ENCODE data around the gene KLF1.
"Not testable (repeated sequence)": the region's sequence is repeated elsewhere in the genome, so short reads cannot be mapped to it uniquely, and the experiment has no call there.

The KLF1 gene

GRCh38 chr19:12930002-12930645, 43.1 kb upstream of the KLF1 start:
- WGBS (ENCODE audit: extremely low coverage, insufficient coverage, low lambda C conversion rate): no CpG with 5 or more reads among the region's 19 CpGs
- Histone ChIP-seq H2BK120ac (ENCODE audit: low read depth, low read length) (no peak overlapping the region), H3K56ac (ENCODE audit: low read length) (no peak overlapping the region), H3K23ac (ENCODE audit: low read length) (no peak overlapping the region), H4K8ac (ENCODE audit: low read depth, low read length) (no peak overlapping the region), H2BK5ac (ENCODE audit: low read length) (no peak overlapping the region), H3K4me2 (ENCODE audit: low read length) (no peak overlapping the region), H3K4me1 (ENCODE audit: control insufficient read depth, low read depth, low read length) (peaks cover 2% of the 10 kb centered on the region), H3K9ac (ENCODE audit: low read length) (no peak overlapping the region), H3K27ac (ENCODE audit: low read depth, low read length) (no peak overlapping the region), H3K27me3 (ENCODE audit: insufficient read depth, low read length, poor library complexity) (no peaks in the 10 kb centered on the region), H3K79me2 (ENCODE audit: control insufficient read depth, insufficient read depth, low read length) (peaks cover 16% of the 10 kb centered on the region), H3K79me1 (ENCODE audit: low read length) (peaks cover 11% of the 10 kb centered on the region), H3K18ac (ENCODE audit: low read length) (no peak overlapping the region), H4K5ac (ENCODE audit: low read length) (no peak overlapping the region), H2AK5ac (ENCODE audit: low read length) (no peak overlapping the region), H3K4ac (ENCODE audit: low read depth, low read length) (no peak overlapping the region), H2BK15ac (replicated peaks; ENCODE audit: low read depth) (no peak overlapping the region), H3K4me3 (ENCODE audit: low read length) (no peak overlapping the region), H3K36me3 (ENCODE audit: control insufficient read depth, insufficient read depth, low read length) (peaks cover 10% of the 10 kb centered on the region)
- DNase-seq: no peak

- no peaks in the 10 kb centered on the region for H3K27me3 ChIP-seq (ENCODE audit: insufficient read depth, low read length, poor library complexity)
- H3K4ac ChIP-seq (ENCODE audit: low read depth, low read length): no peak overlapping the region
- no peak overlapping the region for H2BK5ac ChIP-seq (ENCODE audit: low read length)
- H3K4me1 ChIP-seq (ENCODE audit: control insufficient read depth, low read depth, low read length): no peaks in the 10 kb centered on the region
- peaks cover 18% of the 10 kb centered on the region for H3K36me3 ChIP-seq (ENCODE audit: control insufficient read depth, insufficient read depth, low read length)
- H3K18ac ChIP-seq (ENCODE audit: low read length): no peak overlapping the region
- H3K56ac ChIP-seq (ENCODE audit: low read length): no peak overlapping the region
- H3K27ac ChIP-seq (ENCODE audit: low read depth, low read length): no peak overlapping the region
- no peaks in the 10 kb centered on the region for H3K79me1 ChIP-seq (ENCODE audit: low read length)
- WGBS (ENCODE audit: extremely low coverage, insufficient coverage, low lambda C conversion rate): no CpG with 5 or more reads among the region's 29 CpGs
- no peak overlapping the region for H3K9ac ChIP-seq (ENCODE audit: low read length)
- no peak overlapping the region for H2AK5ac ChIP-seq (ENCODE audit: low read length)
- H3K4me3 ChIP-seq (ENCODE audit: low read length): no peak overlapping the region
- no peak overlapping the region for H2BK15ac ChIP-seq (replicated peaks; ENCODE audit: low read depth)
- no peak overlapping the region for H2BK120ac ChIP-seq (ENCODE audit: low read depth, low read length)
- H3K79me2 ChIP-seq (ENCODE audit: control insufficient read depth, insufficient read depth, low read length): no peaks in the 10 kb centered on the region
- no peak overlapping the region for H4K8ac ChIP-seq (ENCODE audit: low read depth, low read length)
- no peak overlapping the region for H3K23ac ChIP-seq (ENCODE audit: low read length)
- no peak overlapping the region for H4K5ac ChIP-seq (ENCODE audit: low read length)
- no peak for DNase-seq
- H3K4me2 ChIP-seq (ENCODE audit: low read length): no peak overlapping the region
Measured at GRCh38 chr19:12924621-12925310, 37.8 kb upstream of the KLF1 start.

- no peak overlapping the region for H3K4ac ChIP-seq (ENCODE audit: low read depth, low read length)
- no peak overlapping the region for H3K27ac ChIP-seq (ENCODE audit: low read depth, low read length)
- no peak overlapping the region for H2BK15ac ChIP-seq (replicated peaks; ENCODE audit: low read depth)
- H3K4me1 ChIP-seq (ENCODE audit: control insufficient read depth, low read depth, low read length): no peaks in the 10 kb centered on the region
- H3K27me3 ChIP-seq (ENCODE audit: insufficient read depth, low read length, poor library complexity): no peaks in the 10 kb centered on the region
- H3K79me1 ChIP-seq (ENCODE audit: low read length): no peaks in the 10 kb centered on the region
- H3K36me3 ChIP-seq (ENCODE audit: control insufficient read depth, insufficient read depth, low read length): peaks cover 13% of the 10 kb centered on the region
- no peak overlapping the region for H3K56ac ChIP-seq (ENCODE audit: low read length)
- H4K5ac ChIP-seq (ENCODE audit: low read length): no peak overlapping the region
- no peak overlapping the region for H3K4me3 ChIP-seq (ENCODE audit: low read length)
- no peak overlapping the region for H3K23ac ChIP-seq (ENCODE audit: low read length)
- no peak overlapping the region for H2BK120ac ChIP-seq (ENCODE audit: low read depth, low read length)
- WGBS (ENCODE audit: extremely low coverage, insufficient coverage, low lambda C conversion rate): no CpG with 5 or more reads among the region's 4 CpGs
- no peak overlapping the region for H2BK5ac ChIP-seq (ENCODE audit: low read length)
- H3K9ac ChIP-seq (ENCODE audit: low read length): no peak overlapping the region
- no peak for DNase-seq
- no peak overlapping the region for H2AK5ac ChIP-seq (ENCODE audit: low read length)
- no peak overlapping the region for H3K18ac ChIP-seq (ENCODE audit: low read length)
- no peak overlapping the region for H4K8ac ChIP-seq (ENCODE audit: low read depth, low read length)
- H3K4me2 ChIP-seq (ENCODE audit: low read length): no peak overlapping the region
- no peaks in the 10 kb centered on the region for H3K79me2 ChIP-seq (ENCODE audit: control insufficient read depth, insufficient read depth, low read length)
Measured at GRCh38 chr19:12922959-12923358, 36.0 kb upstream of the KLF1 start.

- no peak overlapping the region for H3K18ac ChIP-seq (ENCODE audit: low read length)
- H4K5ac ChIP-seq (ENCODE audit: low read length): no peak overlapping the region
- H3K4me1 ChIP-seq (ENCODE audit: control insufficient read depth, low read depth, low read length): no peaks in the 10 kb centered on the region
- no peak overlapping the region for H2BK5ac ChIP-seq (ENCODE audit: low read length)
- H3K27me3 ChIP-seq (ENCODE audit: insufficient read depth, low read length, poor library complexity): no peaks in the 10 kb centered on the region
- H3K4me2 ChIP-seq (ENCODE audit: low read length): no peak overlapping the region
- no CpG with 5 or more reads among the region's 3 CpGs for WGBS (ENCODE audit: extremely low coverage, insufficient coverage, low lambda C conversion rate)
- H4K8ac ChIP-seq (ENCODE audit: low read depth, low read length): no peak overlapping the region
- no peaks in the 10 kb centered on the region for H3K79me2 ChIP-seq (ENCODE audit: control insufficient read depth, insufficient read depth, low read length)
- no peak overlapping the region for H2AK5ac ChIP-seq (ENCODE audit: low read length)
- no peak overlapping the region for H2BK15ac ChIP-seq (replicated peaks; ENCODE audit: low read depth)
- peaks cover 8% of the 10 kb centered on the region for H3K36me3 ChIP-seq (ENCODE audit: control insufficient read depth, insufficient read depth, low read length)
- no peak overlapping the region for H3K4ac ChIP-seq (ENCODE audit: low read depth, low read length)
- H3K4me3 ChIP-seq (ENCODE audit: low read length): no peak overlapping the region
- no peak overlapping the region for H3K56ac ChIP-seq (ENCODE audit: low read length)
- H3K23ac ChIP-seq (ENCODE audit: low read length): no peak overlapping the region
- no peak overlapping the region for H2BK120ac ChIP-seq (ENCODE audit: low read depth, low read length)
- H3K27ac ChIP-seq (ENCODE audit: low read depth, low read length): no peak overlapping the region
- no peak for DNase-seq
- H3K79me1 ChIP-seq (ENCODE audit: low read length): no peaks in the 10 kb centered on the region
- no peak overlapping the region for H3K9ac ChIP-seq (ENCODE audit: low read length)
Measured at GRCh38 chr19:12921047-12921446, 34.0 kb upstream of the KLF1 start.

GRCh38 chr19:12918253-12918652, 31.3 kb upstream of the KLF1 start:
- Histone ChIP-seq H3K4me1 (ENCODE audit: control insufficient read depth, low read depth, low read length) (peaks cover 6% of the 10 kb centered on the region), H3K79me2 (ENCODE audit: control insufficient read depth, insufficient read depth, low read length) (no peaks in the 10 kb centered on the region), H3K56ac (ENCODE audit: low read length) (no peak overlapping the region), H4K8ac (ENCODE audit: low read depth, low read length) (no peak overlapping the region), H2BK15ac (replicated peaks; ENCODE audit: low read depth) (no peak overlapping the region), H3K9ac (ENCODE audit: low read length) (no peak overlapping the region), H3K4me3 (ENCODE audit: low read length) (no peak overlapping the region), H2AK5ac (ENCODE audit: low read length) (no peak overlapping the region), H3K4ac (ENCODE audit: low read depth, low read length) (no peak overlapping the region), H3K36me3 (ENCODE audit: control insufficient read depth, insufficient read depth, low read length) (peaks cover 5% of the 10 kb centered on the region), H3K23ac (ENCODE audit: low read length) (no peak overlapping the region), H2BK5ac (ENCODE audit: low read length) (no peak overlapping the region), H3K4me2 (ENCODE audit: low read length) (no peak overlapping the region), H4K5ac (ENCODE audit: low read length) (no peak overlapping the region), H3K27ac (ENCODE audit: low read depth, low read length) (no peak overlapping the region), H3K79me1 (ENCODE audit: low read length) (no peaks in the 10 kb centered on the region), H3K18ac (ENCODE audit: low read length) (no peak overlapping the region), H2BK120ac (ENCODE audit: low read depth, low read length) (no peak overlapping the region), H3K27me3 (ENCODE audit: insufficient read depth, low read length, poor library complexity) (no peaks in the 10 kb centered on the region)
- DNase-seq: no peak
- no CpG with 5 or more reads among the region's 14 CpGs for WGBS (ENCODE audit: extremely low coverage, insufficient coverage, low lambda C conversion rate)

- H3K4me3 ChIP-seq (ENCODE audit: low read length); H3K23ac ChIP-seq (ENCODE audit: low read length); H3K27me3 ChIP-seq (ENCODE audit: insufficient read depth, low read length, poor library complexity); H3K27ac ChIP-seq (ENCODE audit: low read depth, low read length); H3K56ac ChIP-seq (ENCODE audit: low read length); H3K4ac ChIP-seq (ENCODE audit: low read depth, low read length); DNase-seq; H3K9ac ChIP-seq (ENCODE audit: low read length); H2BK5ac ChIP-seq (ENCODE audit: low read length); H3K18ac ChIP-seq (ENCODE audit: low read length); H4K8ac ChIP-seq (ENCODE audit: low read depth, low read length); H2BK120ac ChIP-seq (ENCODE audit: low read depth, low read length); H3K79me1 ChIP-seq (ENCODE audit: low read length); H2BK15ac ChIP-seq (replicated peaks; ENCODE audit: low read depth); H3K4me1 ChIP-seq (ENCODE audit: control insufficient read depth, low read depth, low read length); H2AK5ac ChIP-seq (ENCODE audit: low read length); H3K36me3 ChIP-seq (ENCODE audit: control insufficient read depth, insufficient read depth, low read length); H3K4me2 ChIP-seq (ENCODE audit: low read length); H4K5ac ChIP-seq (ENCODE audit: low read length); H3K79me2 ChIP-seq (ENCODE audit: control insufficient read depth, insufficient read depth, low read length): not testable (repeated sequence)
- WGBS (ENCODE audit: extremely low coverage, insufficient coverage, low lambda C conversion rate): no CpG with 5 or more reads among the region's 4 CpGs
Measured at GRCh38 chr19:12915860-12916259, 28.9 kb upstream of the KLF1 start.
